A549 treated with Hydrocortisone at 1 μM for 4 hours (cell line): Measurements from ENCODE around the gene EXOC3. TPM values are rescaled to one million over a fixed set of nuclear protein-coding genes. Genes with fewer than 3 reads are reported as not detected.

Experiments
- total RNA-seq: library from RNA; stranded (reverse); fragments of 200-300 nt; extraction: Qiagen RNA extraction; gene quantifications from 5 replicates; pipeline ENCODE4 v1.2.3, GENCODE V29; 2022

Gene EXOC3
- total RNA-seq, result 28.4 to 33.7 TPM (median 32.2 TPM) in 5 replicates

GRCh38 chr5:442335-443238, at the start of gene EXOC3:
Gene EXOC3, plus strand, starts transcription at chr5:443176. Its CDS starts 3,030 bp downstream, at chr5:446206.

Other genes with a start within 250 kb of the EXOC3 start
- gene CCDC127, start 225.0 kb upstream of the EXOC3 start, total RNA-seq, result 5.9 to 6.5 TPM (median 6.3 TPM) in 5 replicates
- gene SDHA, start 224.9 kb upstream of the EXOC3 start, total RNA-seq, result 108 to 123 TPM (median 120 TPM) in 5 replicates
- 160 to 188 TPM (median 187 TPM) in 5 replicates for gene PDCD6, start 171.5 kb upstream of the EXOC3 start, total RNA-seq
- 3.9 to 5.5 TPM (median 5.2 TPM) in 5 replicates for gene AHRR, start 121.5 kb upstream of the EXOC3 start, total RNA-seq
- gene SLC9A3, start 81.3 kb downstream of the EXOC3 start, total RNA-seq, result 2.2 to 2.5 TPM (median 2.2 TPM) in 5 replicates
- gene CEP72, start 169.2 kb downstream of the EXOC3 start, total RNA-seq, result 8.7 to 11.1 TPM (median 10.2 TPM) in 5 replicates